K562 (cell line): ENCODE data around the gene PAN2. TPM values are rescaled to one million over a fixed set of nuclear protein-coding genes. Genes with fewer than 3 reads are reported as not detected.

Source experiments
- ARHGAP35 ChIP-seq: fragments of 450-650 bp; IDR thresholded peaks from 2 replicates; pipeline ENCODE4 v1.6.1; 2018; ENCODE audit not compliant: partially characterized antibody
- ATF4 ChIP-seq: fragments of 450-650 bp; formaldehyde crosslinking; IDR thresholded peaks from 2 replicates; pipeline ENCODE4 v1.4.0; 2022; ENCODE audit warnings: mild to moderate bottlenecking, moderate library complexity
- BCOR ChIP-seq: fragments of 450-650 bp; IDR thresholded peaks from 2 replicates; pipeline ENCODE4 v1.6.1; 2016
- CBFB ChIP-seq: sonication (generic); formaldehyde crosslinking; IDR thresholded peaks from 2 replicates; pipeline ENCODE4 v1.4.0; 2020; ENCODE audit warnings: mild to moderate bottlenecking, missing genetic modification reagents
- CC2D1A ChIP-seq: fragments of 450-650 bp; IDR thresholded peaks from 2 replicates; pipeline ENCODE4 v1.6.1; 2017; ENCODE audit warnings: mild to moderate bottlenecking
- CCAR2 ChIP-seq: fragments of 200-400 bp; formaldehyde crosslinking; IDR thresholded peaks from 2 replicates; pipeline ENCODE4 v1.6.1; 2017; ENCODE audit warnings: mild to moderate bottlenecking, low read depth, low read length
- E2F6 ChIP-seq, 2 experiments: IDR thresholded peaks; 2 replicates each; pipeline ENCODE4 v1.6.1; 2011; ENCODE audit warnings: borderline replicate concordance in 1 of 2, control low read depth in 1 of 2, low read depth in 1 of 2, low read length in 1 of 2, mild to moderate bottlenecking in 1 of 2, mixed read lengths in 1 of 2, moderate library complexity in 1 of 2; ENCODE audit not compliant: insufficient read depth in 1 of 2, insufficient read length in 1 of 2, poor library complexity in 1 of 2, severe bottlenecking in 1 of 2; ENCODE audit errors: extremely low read depth in 1 of 2
- MEF2A ChIP-seq: IDR thresholded peaks from 2 replicates; pipeline ENCODE4 v1.6.1; 2011; ENCODE audit warnings: low read depth, mild to moderate bottlenecking, low read length, moderate library complexity; ENCODE audit not compliant: control insufficient read depth
- RNF219 ChIP-seq: fragments of 250-450 bp; sonication (Bioruptor Pico); IDR thresholded peaks from 2 replicates; pipeline ENCODE4 v1.5.0; 2022; ENCODE audit warnings: mild to moderate bottlenecking
- SP1 ChIP-seq: sonication (generic); formaldehyde crosslinking; IDR thresholded peaks from 2 replicates; pipeline ENCODE4 v1.8.1; 2022; ENCODE audit warnings: mild to moderate bottlenecking, missing genetic modification reagents
- SUPT5H ChIP-seq: fragments of 450-650 bp; IDR thresholded peaks from 2 replicates; pipeline ENCODE4 v1.6.1; 2016
- TCF15 ChIP-seq: fragments of 250-450 bp; sonication (Bioruptor Pico); IDR thresholded peaks from 2 replicates; pipeline ENCODE4 v1.8.0; 2022; ENCODE audit warnings: moderate library complexity, mild to moderate bottlenecking, inconsistent platforms
- TFAP4 ChIP-seq: sonication (generic); formaldehyde crosslinking; IDR thresholded peaks from 2 replicates; pipeline ENCODE4 v1.8.0; 2022; ENCODE audit warnings: missing genetic modification reagents, mild to moderate bottlenecking, moderate library complexity, borderline replicate concordance
- U2AF1 ChIP-seq: fragments of 200-400 bp; formaldehyde crosslinking; optimal IDR thresholded peaks from 2 replicates; pipeline ENCODE3; 2017; ENCODE audit warnings: mild to moderate bottlenecking, low read depth, low read length, moderate library complexity
- ZBTB26 ChIP-seq: fragments of 450-650 bp; formaldehyde crosslinking; IDR thresholded peaks from 2 replicates; pipeline ENCODE4 v1.4.0; 2022; ENCODE audit warnings: missing genetic modification characterization
- ZC3H11A ChIP-seq: IDR thresholded peaks from 2 replicates; pipeline ENCODE4 v1.6.1; 2012; ENCODE audit warnings: low read depth, low read length, improper control_type of control experiment
- ZNF24 ChIP-seq: fragments of 450-650 bp; IDR thresholded peaks from 2 replicates; pipeline ENCODE4 v1.6.1; 2016
- ZNF274 ChIP-seq: IDR thresholded peaks from 2 replicates; pipeline ENCODE4 v1.6.1; 2011; ENCODE audit warnings: low read depth, mild to moderate bottlenecking, low read length, moderate library complexity, borderline replicate concordance
- ZNF584 ChIP-seq: fragments of 200-800 bp; sonication (Bioruptor generic); IDR thresholded peaks from 2 replicates; pipeline ENCODE4 v1.6.1; 2016; ENCODE audit warnings: low read depth, mild to moderate bottlenecking, missing genetic modification characterization, missing compliant biosample characterization
- polyA plus RNA-seq, 8 experiments: library from polyadenylated mRNA; depleted of rRNA in 4 of 8; stranded (reverse) in 5 of 8; unstranded in 3 of 8; fragments of >200 nt; fragmentation: Nextera tagmentation in 2 of 8; fragmentation: Illumina TruSeq in 1 of 8; extraction: Ambion mirVana in 2 of 8; extraction: Trizol in 1 of 8; gene quantifications; 2 replicates each; pipeline versions ENCODE4 v1.2.1 to v1.2.3, GENCODE V29; 2011 to 2014; ENCODE audit warnings: inconsistent platforms in 1 of 8, missing spikeins in 1 of 8
- total RNA-seq, 7 experiments: library from RNA; depleted of rRNA in 6 of 7; stranded (reverse); fragments of >200 nt in 6 of 7; fragmentation: Illumina TruSeq in 2 of 7; extraction: Trizol in 2 of 7; gene quantifications; 2 replicates each; pipeline versions ENCODE4 v1.2.1 to v1.2.3, GENCODE V29; 2011 to 2021; ENCODE audit warnings: low replicate concordance in 1 of 7

PAN2 gene
- total and polyA plus RNA-seq, 9 of the 15 experiments (the other 6 are each of a cell fraction or from before 2014, with no cell fraction given) = 15.0 to 66.1 (median 25.9) TPM

GRCh38 chr12:56315622-56316473, 18.0 kb downstream of the PAN2 start, which contains the start of gene CNPY2 (continued):
- TF ChIP-seq MEF2A = no peak
- 0 out of 2 replicates have a peak, but pooled peaks have one; percentile 37 for TF ChIP-seq CC2D1A
- TF ChIP-seq U2AF1 = no peak
- no peak for TF ChIP-seq ARHGAP35
- peak; percentile 84 for TF ChIP-seq SP1 (CRISPR knock-in tag)
- peak; percentile 85 for TF ChIP-seq SUPT5H
- no peak for TF ChIP-seq ZC3H11A
- TF ChIP-seq ZNF584 = peak; percentile 39; the same call in 1 of the 2 replicates
- TF ChIP-seq RNF219 (CRISPR knock-in tag) = no peak
- no peak for TF ChIP-seq ZBTB26 (CRISPR knock-in tag)
- TF ChIP-seq ATF4 = no peak
- TF ChIP-seq TCF15 (CRISPR knock-in tag) = no peak
- TF ChIP-seq BCOR = no peak
- no peak for TF ChIP-seq ZNF24
- no peak for TF ChIP-seq CBFB (CRISPR knock-in tag)
- peak; percentile 72 for TF ChIP-seq E2F6 (IDR thresholded peaks at IDR 0.05; ENCODE audit: borderline replicate concordance in 1 of 2, extremely low read depth in 1 of 2, insufficient read depth in 1 of 2, insufficient read length in 1 of 2, low read depth in 1 of 2, low read length in 1 of 2, poor library complexity in 1 of 2, severe bottlenecking in 1 of 2)
- TF ChIP-seq TFAP4 (CRISPR knock-in tag) = peak; percentile 95
- TF ChIP-seq CCAR2 = no peak
- TF ChIP-seq ZNF274 = no peak
